HepG2 (cell line): ENCODE measurements around the gene CIAO3. TPM values are rescaled to one million over a fixed set of nuclear protein-coding genes. Genes with fewer than 3 reads are reported as not detected.

Experiments used
- BCL3 ChIP-seq: sonication (generic); formaldehyde crosslinking; IDR thresholded peaks from 2 replicates; pipeline ENCODE4 v1.5.1; 2020; ENCODE audit warnings: mild to moderate bottlenecking, missing genetic modification reagents, moderate library complexity
- CHD2 ChIP-seq: IDR thresholded peaks from 2 replicates; pipeline ENCODE4 v1.6.1; 2011; ENCODE audit warnings: low read depth, low read length, improper control_type of control experiment
- CSRNP2 ChIP-seq: sonication (generic); formaldehyde crosslinking; conservative IDR thresholded peaks from 2 replicates; pipeline ENCODE4 v1.8.0; 2022; ENCODE audit warnings: low read depth, missing genetic modification reagents
- DR1 ChIP-seq: sonication (generic); formaldehyde crosslinking; IDR thresholded peaks from 2 replicates; pipeline ENCODE4 v1.8.0; 2021; ENCODE audit warnings: mild to moderate bottlenecking, missing genetic modification reagents, inconsistent platforms
- FOXM1 ChIP-seq: sonication (generic); formaldehyde crosslinking; IDR thresholded peaks from 2 replicates; pipeline ENCODE4 v1.5.0; 2020; ENCODE audit warnings: missing genetic modification reagents
- HIVEP1 ChIP-seq: sonication (generic); formaldehyde crosslinking; IDR thresholded peaks from 2 replicates; pipeline ENCODE4 v1.4.0; 2020; ENCODE audit warnings: mild to moderate bottlenecking, missing genetic modification reagents
- IRF2 ChIP-seq: IDR thresholded peaks from 2 replicates; pipeline ENCODE4 v1.6.1; 2018; ENCODE audit warnings: missing genetic modification reagents, missing compliant biosample characterization
- IRF9 ChIP-seq: sonication (generic); formaldehyde crosslinking; IDR thresholded peaks from 2 replicates; pipeline ENCODE4 v1.8.0; 2022; ENCODE audit warnings: missing genetic modification reagents, mild to moderate bottlenecking, borderline replicate concordance
- NCOA2 ChIP-seq: sonication (generic); formaldehyde crosslinking; IDR thresholded peaks from 2 replicates; pipeline ENCODE4 v1.8.0; 2022; ENCODE audit warnings: inconsistent platforms
- NCOA5 ChIP-seq: sonication (generic); formaldehyde crosslinking; IDR thresholded peaks from 2 replicates; pipeline ENCODE4 v1.4.0; 2020; ENCODE audit warnings: missing genetic modification reagents
- NFE2L1 ChIP-seq: sonication (generic); formaldehyde crosslinking; IDR thresholded peaks from 2 replicates; pipeline ENCODE4 v1.4.0; 2020; ENCODE audit warnings: missing genetic modification reagents, mild to moderate bottlenecking, borderline replicate concordance
- PHF20 ChIP-seq: sonication (generic); formaldehyde crosslinking; IDR thresholded peaks from 2 replicates; pipeline ENCODE4 v1.5.0; 2020; ENCODE audit warnings: mild to moderate bottlenecking, missing genetic modification reagents
- RBM39 ChIP-seq: fragments of 200-400 bp; formaldehyde crosslinking; IDR thresholded peaks from one replicate; pipeline ENCODE4 v1.6.1; 2018; ENCODE audit warnings: antibody characterized with exemption, mild to moderate bottlenecking, low read depth, low read length; ENCODE audit not compliant: poor library complexity, severe bottlenecking
- ZBTB1 ChIP-seq: sonication (generic); formaldehyde crosslinking; IDR thresholded peaks from 2 replicates; pipeline ENCODE4 v1.4.0; 2020; ENCODE audit warnings: missing genetic modification reagents, borderline replicate concordance
- ZNF34 ChIP-seq: sonication (generic); formaldehyde crosslinking; IDR thresholded peaks from 2 replicates; pipeline ENCODE4 v1.4.0; 2020; ENCODE audit warnings: mild to moderate bottlenecking, missing genetic modification reagents, borderline replicate concordance
- ZNF414 ChIP-seq: sonication (generic); formaldehyde crosslinking; IDR thresholded peaks from 2 replicates; pipeline ENCODE4 v1.5.0; 2020; ENCODE audit warnings: missing genetic modification reagents
- ZNF660 ChIP-seq: sonication (generic); formaldehyde crosslinking; IDR thresholded peaks from 2 replicates; pipeline ENCODE4 v1.5.1; 2020; ENCODE audit warnings: mild to moderate bottlenecking, low read depth, missing genetic modification reagents, borderline replicate concordance
- ZNF674 ChIP-seq: sonication (generic); formaldehyde crosslinking; IDR thresholded peaks from 2 replicates; pipeline ENCODE4 v1.5.0; 2020; ENCODE audit warnings: low read depth, mild to moderate bottlenecking, missing genetic modification reagents
- ZNF678 ChIP-seq: sonication (generic); formaldehyde crosslinking; IDR thresholded peaks from 2 replicates; pipeline ENCODE4 v1.4.0; 2020; ENCODE audit warnings: mild to moderate bottlenecking, missing genetic modification reagents
- ZNF710 ChIP-seq: sonication (generic); formaldehyde crosslinking; IDR thresholded peaks from 2 replicates; pipeline ENCODE4 v1.5.0; 2020; ENCODE audit warnings: mild to moderate bottlenecking, missing genetic modification reagents, borderline replicate concordance
- ZNF878 ChIP-seq: sonication (generic); formaldehyde crosslinking; IDR thresholded peaks from 2 replicates; pipeline ENCODE4 v1.8.1; 2023; ENCODE audit warnings: mild to moderate bottlenecking, missing genetic modification reagents, moderate library complexity
- ZSCAN22 ChIP-seq: sonication (generic); formaldehyde crosslinking; IDR thresholded peaks from 2 replicates; pipeline ENCODE4 v1.4.0; 2020; ENCODE audit warnings: mild to moderate bottlenecking, missing genetic modification reagents
- ZSCAN25 ChIP-seq: sonication (generic); formaldehyde crosslinking; IDR thresholded peaks from 2 replicates; pipeline ENCODE4 v1.8.0; 2022; ENCODE audit warnings: mild to moderate bottlenecking, missing genetic modification reagents
- polyA plus RNA-seq, 8 experiments: library from polyadenylated mRNA; depleted of rRNA in 3 of 8; stranded (reverse) in 7 of 8; unstranded in 1 of 8; fragments of >200 nt; fragmentation: Illumina TruSeq in 4 of 8; extraction: Trizol in 4 of 8; gene quantifications; 2 replicates each; pipeline versions ENCODE4 v1.2.1 to v1.2.3, GENCODE V29; 2011 to 2016; ENCODE audit warnings: low read depth in 4 of 8, missing spikeins in 1 of 8, mixed read lengths in 1 of 8; ENCODE audit not compliant: insufficient read depth in 1 of 8
- total RNA-seq, 5 experiments: library from RNA; depleted of rRNA; stranded (reverse); fragments of >200 nt; fragmentation: Illumina TruSeq; extraction: Trizol; gene quantifications; 2 replicates each; pipeline ENCODE4 v1.2.3, GENCODE V29; 2016; ENCODE audit warnings: low read depth in 1 of 5

Gene CIAO3
- total and polyA plus RNA-seq, 2 of the 13 experiments (the other 11 are each of a cell fraction or from before 2014, with no cell fraction given) = 21.7 to 25.0 TPM

GRCh38 chr16:740764-741505, at the start of gene CIAO3 (continued):
- TF ChIP-seq IRF2 (CRISPR knock-in tag) = peak; percentile 94
- no peak for TF ChIP-seq ZBTB1
- peak; percentile 33; the same call in 1 of the 2 replicates for TF ChIP-seq ZNF710 (CRISPR knock-in tag)
- peak; percentile 71 for TF ChIP-seq CHD2
- peak; percentile 36; the same call in 1 of the 2 replicates for TF ChIP-seq NCOA2 (CRISPR knock-in tag)
- no peak for TF ChIP-seq NCOA5
- peak; percentile 76; the same call in 1 of the 2 replicates for TF ChIP-seq ZNF34 (CRISPR knock-in tag)
- 0 out of 2 replicates have a peak, but pooled peaks have one; percentile 8 for TF ChIP-seq ZSCAN22 (CRISPR knock-in tag)
- peak; percentile 82 for TF ChIP-seq ZNF414 (CRISPR knock-in tag)
- no peak for TF ChIP-seq HIVEP1
- no peak for TF ChIP-seq DR1 (CRISPR knock-in tag)
- TF ChIP-seq NFE2L1 = no peak
- TF ChIP-seq ZNF678 (CRISPR knock-in tag) = no peak
- peak; percentile 81; the same call in 1 of the 2 replicates for TF ChIP-seq ZSCAN25 (CRISPR knock-in tag)
- peak; percentile 90 for TF ChIP-seq IRF9 (CRISPR knock-in tag)
- TF ChIP-seq CSRNP2 (CRISPR knock-in tag) = 0 out of 2 replicates have a peak, but pooled peaks have one; percentile 44
- no peak for TF ChIP-seq ZNF878 (CRISPR knock-in tag)
- 0 out of 2 replicates have a peak, but pooled peaks have one; percentile 71 for TF ChIP-seq ZNF674
- TF ChIP-seq PHF20 = peak; percentile 97
- TF ChIP-seq ZNF660 (CRISPR knock-in tag) = no peak
- TF ChIP-seq RBM39 = peak; percentile 41
- peak; percentile 89; the same call in 1 of the 2 replicates for TF ChIP-seq BCL3 (CRISPR knock-in tag)
- no peak for TF ChIP-seq FOXM1 (CRISPR knock-in tag)
